Right lobe of liver (tissue), 4 donors: ENCODE results near the gene GZMA.

Experiments
- POLR2A ChIP-seq: fragments of 450-650 bp; IDR thresholded peaks from one replicate; pipeline ENCODE4 v1.6.1; 2017; ENCODE audit warnings: antibody characterized with exemption, mild to moderate bottlenecking
- TF ChIP-seq, protein P1 (sequence below), 4 donors: fragments of 200-600 bp in 3 of 4; fragments of 450-650 bp in 1 of 4; IDR thresholded peaks; one replicate each; pipeline versions ENCODE4 v1.5.1 to v1.8.0; 2016 to 2022; ENCODE audit warnings: antibody characterized with exemption in 4 of 4, mild to moderate bottlenecking in 2 of 4
- donor health status: DM: no; HTN: no; CAD: no.
- donor health status: DM: no; HTN: no; CAD: no.
- donor health status: DM: no; HTN: yes; CAD: no.

DNA sequence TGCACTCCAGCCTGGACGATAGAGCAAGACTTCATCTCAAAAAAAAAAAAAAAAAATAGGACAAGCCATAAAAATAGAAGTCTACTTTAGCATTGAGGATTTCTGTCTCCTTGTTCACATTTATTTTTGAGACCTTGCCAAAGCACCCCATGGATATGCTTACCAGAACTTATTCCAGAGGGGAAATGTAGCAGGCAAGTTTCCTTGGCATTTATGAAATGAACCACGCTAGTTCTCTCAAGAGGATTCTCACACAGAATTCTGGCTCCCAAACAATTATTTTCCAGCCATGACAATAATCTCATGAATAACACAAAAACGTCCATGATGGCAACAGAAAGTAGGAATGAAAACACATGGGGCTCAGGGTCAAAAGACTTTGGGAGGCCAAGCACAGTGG lies 34.1 kb downstream of the GZMA start:
- TF ChIP-seq POLR2A = no peak
- TF ChIP-seq, protein P1, sequence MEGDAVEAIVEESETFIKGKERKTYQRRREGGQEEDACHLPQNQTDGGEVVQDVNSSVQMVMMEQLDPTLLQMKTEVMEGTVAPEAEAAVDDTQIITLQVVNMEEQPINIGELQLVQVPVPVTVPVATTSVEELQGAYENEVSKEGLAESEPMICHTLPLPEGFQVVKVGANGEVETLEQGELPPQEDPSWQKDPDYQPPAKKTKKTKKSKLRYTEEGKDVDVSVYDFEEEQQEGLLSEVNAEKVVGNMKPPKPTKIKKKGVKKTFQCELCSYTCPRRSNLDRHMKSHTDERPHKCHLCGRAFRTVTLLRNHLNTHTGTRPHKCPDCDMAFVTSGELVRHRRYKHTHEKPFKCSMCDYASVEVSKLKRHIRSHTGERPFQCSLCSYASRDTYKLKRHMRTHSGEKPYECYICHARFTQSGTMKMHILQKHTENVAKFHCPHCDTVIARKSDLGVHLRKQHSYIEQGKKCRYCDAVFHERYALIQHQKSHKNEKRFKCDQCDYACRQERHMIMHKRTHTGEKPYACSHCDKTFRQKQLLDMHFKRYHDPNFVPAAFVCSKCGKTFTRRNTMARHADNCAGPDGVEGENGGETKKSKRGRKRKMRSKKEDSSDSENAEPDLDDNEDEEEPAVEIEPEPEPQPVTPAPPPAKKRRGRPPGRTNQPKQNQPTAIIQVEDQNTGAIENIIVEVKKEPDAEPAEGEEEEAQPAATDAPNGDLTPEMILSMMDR (IDR thresholded peaks at IDR 0.05) = no peak
